SU-DHL-6 (cell line): ENCODE results near the gene SLC2A6.

ENCODE experiments used
- H2AFZ ChIP-seq: fragments of 200-600 bp; sonication (generic); 2 replicates; pipeline ENCODE4 v1.6.1; 2014; ENCODE audit warnings: low read depth, mild to moderate bottlenecking, moderate library complexity, mixed read lengths, antibody characterized with exemption, low read length; ENCODE audit not compliant: severe bottlenecking
- H3F3A ChIP-seq: fragments of 200-600 bp; shearing (Covaris generic); 2 replicates; pipeline ENCODE4 v1.6.0; 2016; ENCODE audit warnings: antibody characterized with exemption, mild to moderate bottlenecking; ENCODE audit not compliant: insufficient read depth
- H3K27ac ChIP-seq: fragments of 200-600 bp; sonication (generic); 2 replicates; pipeline ENCODE4 v1.5.1; 2016; ENCODE audit warnings: low read depth, mild to moderate bottlenecking, low read length, moderate library complexity, mixed read lengths
- H3K27me3 ChIP-seq: fragments of 200-600 bp; sonication (generic), shearing (Covaris generic); 2 replicates; pipeline ENCODE4 v1.6.0; 2014; ENCODE audit warnings: mild to moderate bottlenecking, low read length
- H3K36me3 ChIP-seq: fragments of 200-600 bp; sonication (generic); 2 replicates; pipeline ENCODE4 v1.6.1; 2014; ENCODE audit warnings: mild to moderate bottlenecking, low read length, mixed read lengths
- H3K4me2 ChIP-seq: fragments of 300-600, 200-600 bp; shearing (Covaris generic), sonication (generic); 2 replicates; pipeline ENCODE4 v1.6.0; 2014; ENCODE audit warnings: low read length, low read depth, mild to moderate bottlenecking; ENCODE audit not compliant: poor library complexity, severe bottlenecking
- H3K4me3 ChIP-seq: fragments of 200-600 bp; sonication (generic); 2 replicates; pipeline ENCODE4 v1.5.1; 2014; ENCODE audit warnings: antibody characterized with exemption, low read length, mild to moderate bottlenecking, mixed read lengths; ENCODE audit not compliant: insufficient read depth, poor library complexity, severe bottlenecking
- H3K79me2 ChIP-seq: fragments of 200-600 bp; sonication (generic); 2 replicates; pipeline ENCODE4 v1.6.1; 2014; ENCODE audit warnings: mild to moderate bottlenecking, low read length, moderate library complexity; ENCODE audit not compliant: insufficient read depth
- H3K9ac ChIP-seq: fragments of 200-600 bp; sonication (generic); 2 replicates; pipeline ENCODE4 v1.7.0; 2014; ENCODE audit warnings: mild to moderate bottlenecking, low read length
- H3K9me2 ChIP-seq: fragments of 200-600 bp; sonication (generic); replicated peaks from 2 replicates; pipeline ENCODE4 v1.6.1; 2014; ENCODE audit warnings: low read length; ENCODE audit not compliant: insufficient read depth
- H3K9me3 ChIP-seq: fragments of 200-600 bp; sonication (generic); 2 replicates; pipeline ENCODE4 v1.6.1; 2014; ENCODE audit warnings: low read length, mixed read lengths; ENCODE audit not compliant: insufficient read depth
- H4K20me1 ChIP-seq: fragments of 200-600 bp; sonication (generic); 2 replicates; pipeline ENCODE4 v1.6.1; 2014; ENCODE audit warnings: low read depth, mild to moderate bottlenecking, antibody characterized with exemption, low read length, moderate library complexity, mixed read lengths
- EZH2phosphoT487 ChIP-seq: fragments of 200-600 bp; sonication (generic), shearing (Covaris generic); conservative IDR thresholded peaks from 2 replicates; pipeline ENCODE4 v1.6.1; 2018; ENCODE audit warnings: mild to moderate bottlenecking, antibody characterized with exemption, low read length, moderate library complexity, mixed read lengths
- TF ChIP-seq, protein P1 (sequence below): fragments of 200-600 bp; sonication (generic); IDR thresholded peaks from one replicate; pipeline ENCODE4 v1.5.1; 2017; ENCODE audit warnings: antibody characterized with exemption, mild to moderate bottlenecking, low read length, moderate library complexity; ENCODE audit not compliant: insufficient read depth, poor library complexity, severe bottlenecking

Gene SLC2A6

DNA sequence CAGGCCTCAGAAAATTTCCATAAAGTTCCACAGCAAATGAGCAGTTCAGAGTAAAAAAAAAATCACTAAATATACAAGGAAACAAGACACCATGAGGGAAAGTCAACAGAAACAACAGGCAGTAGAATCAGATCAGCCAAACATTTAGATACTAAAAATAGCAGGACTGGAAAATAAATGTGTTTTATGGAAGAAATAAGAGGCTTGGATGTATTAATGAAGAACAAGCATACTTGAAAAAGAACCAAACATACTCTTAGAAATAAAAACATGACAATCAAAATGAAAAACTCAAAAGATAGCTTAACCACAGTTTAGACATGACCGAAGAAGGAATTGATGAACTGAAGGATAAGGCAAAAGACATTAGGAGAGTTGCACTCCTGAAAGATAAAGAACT is 23.2 kb upstream of the SLC2A6 start:
- Histone ChIP-seq H3K79me2 (no peaks in the 10 kb centered on the region), H3K36me3 (no peaks in the 10 kb centered on the region), H4K20me1 (no peaks in the 10 kb centered on the region), H3K27ac (no peak overlapping the region), H3K27me3 (no peaks in the 10 kb centered on the region), H3K9me3 (peaks cover 11% of the 10 kb centered on the region; the same call in 1 of the 2 replicates), H3K4me3 (no peak overlapping the region), H3K9ac (no peak overlapping the region), H2AFZ (no peak overlapping the region), H3K4me2 (no peak overlapping the region), H3F3A (no peaks in the 10 kb centered on the region), H3K9me2 (no peaks in the 10 kb centered on the region)
- TF ChIP-seq, protein P1, sequence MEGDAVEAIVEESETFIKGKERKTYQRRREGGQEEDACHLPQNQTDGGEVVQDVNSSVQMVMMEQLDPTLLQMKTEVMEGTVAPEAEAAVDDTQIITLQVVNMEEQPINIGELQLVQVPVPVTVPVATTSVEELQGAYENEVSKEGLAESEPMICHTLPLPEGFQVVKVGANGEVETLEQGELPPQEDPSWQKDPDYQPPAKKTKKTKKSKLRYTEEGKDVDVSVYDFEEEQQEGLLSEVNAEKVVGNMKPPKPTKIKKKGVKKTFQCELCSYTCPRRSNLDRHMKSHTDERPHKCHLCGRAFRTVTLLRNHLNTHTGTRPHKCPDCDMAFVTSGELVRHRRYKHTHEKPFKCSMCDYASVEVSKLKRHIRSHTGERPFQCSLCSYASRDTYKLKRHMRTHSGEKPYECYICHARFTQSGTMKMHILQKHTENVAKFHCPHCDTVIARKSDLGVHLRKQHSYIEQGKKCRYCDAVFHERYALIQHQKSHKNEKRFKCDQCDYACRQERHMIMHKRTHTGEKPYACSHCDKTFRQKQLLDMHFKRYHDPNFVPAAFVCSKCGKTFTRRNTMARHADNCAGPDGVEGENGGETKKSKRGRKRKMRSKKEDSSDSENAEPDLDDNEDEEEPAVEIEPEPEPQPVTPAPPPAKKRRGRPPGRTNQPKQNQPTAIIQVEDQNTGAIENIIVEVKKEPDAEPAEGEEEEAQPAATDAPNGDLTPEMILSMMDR = no peak
- TF ChIP-seq EZH2phosphoT487 = no peak

DNA sequence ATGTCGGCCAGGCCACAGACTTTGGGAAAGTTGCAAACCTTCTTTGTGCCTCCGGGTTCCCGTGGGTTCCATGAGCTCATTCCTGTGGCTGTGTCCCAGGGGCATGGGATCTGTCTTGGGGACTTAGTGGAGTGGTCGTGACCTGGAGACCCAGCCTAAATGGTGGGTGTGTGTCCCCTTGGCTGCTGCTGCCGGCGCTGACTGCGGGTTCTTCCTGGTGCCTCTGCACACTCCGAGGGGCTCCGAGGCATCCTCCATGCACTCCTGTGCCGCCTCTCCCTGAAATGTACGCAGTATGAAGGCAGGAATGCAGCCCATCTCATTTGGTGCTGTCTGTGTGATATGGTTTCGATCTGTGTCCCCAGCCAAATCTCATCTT is 21.0 kb upstream of the SLC2A6 start:
- H3K9ac ChIP-seq = no peak overlapping the region
- TF ChIP-seq EZH2phosphoT487 = no peak
- TF ChIP-seq, protein P1 = no peak
- H3K9me2 ChIP-seq = no peaks in the 10 kb centered on the region
- H3K9me3 ChIP-seq = peaks cover 11% of the 10 kb centered on the region; the same call in 1 of the 2 replicates
- no peaks in the 10 kb centered on the region for H3F3A ChIP-seq
- no peak overlapping the region for H2AFZ ChIP-seq
- H3K27me3 ChIP-seq = no peaks in the 10 kb centered on the region
- H3K36me3 ChIP-seq = no peaks in the 10 kb centered on the region
- H4K20me1 ChIP-seq = no peaks in the 10 kb centered on the region
- H3K4me2 ChIP-seq = no peak overlapping the region
- no peak overlapping the region for H3K4me3 ChIP-seq
- no peak overlapping the region for H3K27ac ChIP-seq
- no peaks in the 10 kb centered on the region for H3K79me2 ChIP-seq

DNA sequence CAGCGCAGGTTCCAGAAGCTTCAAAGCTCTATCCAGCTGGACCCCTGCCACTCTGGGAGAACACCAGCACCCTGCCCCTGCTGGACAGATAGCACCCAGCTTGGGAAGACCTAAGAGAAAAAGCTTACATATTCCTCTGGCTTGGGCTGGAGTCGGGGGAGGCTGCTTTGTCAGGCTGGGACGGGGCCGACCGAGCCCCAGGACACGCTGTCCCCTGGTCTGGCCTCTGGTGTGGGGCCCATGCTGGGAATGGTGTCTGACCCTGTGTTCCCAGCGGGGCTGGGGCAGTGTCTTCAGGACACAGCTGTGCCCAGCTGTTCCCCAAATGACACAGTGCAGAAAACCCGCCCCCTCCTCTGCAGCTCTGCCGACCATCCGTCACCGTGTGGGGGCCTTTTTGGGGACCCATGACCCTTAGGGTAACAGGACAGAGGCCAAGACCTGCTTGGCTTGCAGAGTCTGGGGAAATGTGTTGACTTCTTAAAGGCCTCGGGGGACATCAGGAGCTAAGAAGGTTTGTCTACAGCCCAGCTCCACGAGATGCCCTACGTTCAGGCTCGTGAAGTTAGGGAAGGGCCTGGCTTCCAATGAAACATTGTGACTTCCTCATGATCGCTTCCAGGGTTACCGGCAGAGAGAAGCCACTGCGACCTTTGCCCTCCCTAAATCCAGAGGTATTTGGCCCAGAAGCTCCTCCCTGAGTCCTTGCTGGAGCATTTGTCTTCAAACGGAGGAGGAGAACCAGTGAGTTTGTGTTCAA is 20.4 kb upstream of the SLC2A6 start:
- Histone ChIP-seq H2AFZ (no peak overlapping the region), H3K9me3 (peaks cover 11% of the 10 kb centered on the region; the same call in 1 of the 2 replicates), H4K20me1 (no peaks in the 10 kb centered on the region), H3K4me2 (no peak overlapping the region), H3K27me3 (no peaks in the 10 kb centered on the region), H3K9ac (no peak overlapping the region), H3K9me2 (no peaks in the 10 kb centered on the region), H3K36me3 (no peaks in the 10 kb centered on the region), H3F3A (no peaks in the 10 kb centered on the region), H3K27ac (no peak overlapping the region), H3K79me2 (no peaks in the 10 kb centered on the region), H3K4me3 (no peak overlapping the region)
- TF ChIP-seq EZH2phosphoT487 = no peak
- TF ChIP-seq, protein P1 = no peak
